Measurements from ENCODE around the gene NCAM1.
A peak's percentile ranks its signal among the peaks of the same experiment; 100 is the strongest.

The NCAM1 gene

DNA sequence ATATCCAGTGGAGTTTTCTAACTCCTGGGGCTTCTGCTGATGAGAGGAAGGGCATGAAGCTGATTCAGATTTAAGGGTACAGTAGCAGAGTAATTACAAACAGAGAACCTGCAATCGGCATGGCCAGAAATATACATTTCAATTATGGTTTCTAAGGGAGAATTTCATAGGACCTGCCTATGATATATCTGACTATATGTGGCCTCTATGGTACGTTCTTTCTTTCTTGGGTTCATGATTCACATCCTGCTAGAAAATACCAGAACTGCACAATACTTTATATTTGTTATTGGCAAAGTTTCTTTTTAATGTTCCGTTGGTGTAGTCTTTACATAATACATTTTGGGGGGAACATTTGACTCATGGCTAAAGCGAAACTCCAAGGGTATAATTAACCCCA, 290.1 kb downstream of the NCAM1 start:
- DNase-seq (ENCODE audit: low spot score): no peak

- DNase-seq (ENCODE audit: low spot score): no peak
These were observed 292.2 kb downstream of the NCAM1 start for GRCh38 chr11:113253406-113253805.

DNA sequence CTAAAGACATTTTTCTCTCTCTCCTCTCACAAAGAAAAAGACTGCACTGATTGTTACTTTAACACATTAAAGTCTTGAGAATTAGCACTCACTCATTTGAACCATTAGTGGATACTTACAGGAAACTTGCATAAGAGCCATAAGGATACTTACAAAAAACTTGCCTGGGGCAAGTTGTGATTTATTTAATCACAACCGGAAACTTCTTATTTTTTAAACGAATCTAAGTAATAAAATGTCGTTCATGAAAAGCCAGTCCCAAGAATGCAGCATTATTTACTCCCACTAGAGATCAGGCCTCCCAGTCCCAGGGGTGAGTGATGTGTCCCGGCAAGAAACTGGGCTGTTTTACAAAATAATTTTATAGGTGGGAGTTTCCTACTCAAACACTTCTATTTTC, 293.9 kb downstream of the NCAM1 start:
- no peak for DNase-seq (ENCODE audit: low spot score)

GRCh38 chr11:113255741-113256140, 294.5 kb downstream of the NCAM1 start:
- DNase-seq (ENCODE audit: low spot score): no peak

DNA sequence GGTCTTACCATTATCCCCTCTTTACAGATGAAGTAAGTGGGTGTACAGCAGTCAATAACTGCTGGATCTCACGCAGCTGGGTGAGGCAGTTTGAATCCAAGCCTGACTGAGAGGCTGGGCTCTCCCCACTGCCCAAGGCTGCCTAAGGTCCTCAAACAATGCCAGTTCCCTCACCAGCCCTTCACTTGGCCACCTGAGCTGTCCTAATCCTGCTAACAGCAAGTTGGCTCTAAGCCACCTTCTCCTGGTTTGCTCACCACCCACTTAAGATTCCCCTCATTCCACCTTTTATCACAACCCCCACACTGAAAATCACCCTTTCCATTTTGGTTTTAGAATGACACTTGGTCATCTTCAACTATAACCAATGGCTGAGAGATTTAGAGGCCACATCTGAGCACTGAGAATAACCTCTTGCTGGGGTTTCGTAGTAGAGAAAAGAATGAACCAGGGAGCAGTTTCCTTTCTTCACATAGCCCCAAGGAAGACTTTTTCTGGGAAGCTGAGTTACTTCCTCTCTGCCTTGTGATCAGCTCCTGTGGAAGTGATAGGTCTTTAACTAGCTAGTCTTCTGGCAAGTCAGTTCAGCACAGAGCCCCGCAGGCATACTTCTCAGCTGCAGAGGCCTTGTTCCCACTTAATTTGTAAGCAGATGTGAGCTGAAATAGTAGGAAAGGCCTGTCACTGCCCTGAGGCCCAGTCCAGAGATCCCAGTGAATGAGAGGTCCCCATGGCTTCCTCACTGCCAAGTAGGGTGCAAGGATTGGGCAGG, 295.4 kb downstream of the NCAM1 start:
- no peak for DNase-seq (ENCODE audit: low spot score)

- no peak for DNase-seq (ENCODE audit: low spot score)
These were observed 298.8 kb downstream of the NCAM1 start for GRCh38 chr11:113260096-113260425.

DNA sequence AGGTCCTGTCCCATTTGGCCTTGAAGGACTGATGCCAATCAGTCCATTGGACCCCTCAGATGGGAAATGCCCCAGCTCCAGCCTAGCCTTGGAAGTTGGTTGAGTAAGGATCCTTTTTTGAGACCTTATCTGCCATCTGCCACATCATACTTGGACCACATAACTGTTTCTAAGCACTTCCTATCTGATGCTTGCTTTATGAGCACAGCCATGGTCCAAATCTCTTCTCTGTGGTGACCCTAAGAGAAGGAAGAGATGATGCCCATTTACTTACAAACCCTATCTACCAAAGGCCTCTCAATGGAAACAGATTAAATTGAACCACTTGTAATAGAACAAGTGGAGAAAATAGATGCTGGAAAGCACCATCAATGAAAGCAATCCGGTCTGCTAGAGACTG, 299.3 kb downstream of the NCAM1 start:
- no peak for DNase-seq (ENCODE audit: low spot score)

GRCh38 chr11:113261709-113262475, 300.7 kb downstream of the NCAM1 start:
- DNase-seq (ENCODE audit: low spot score): no peak

DNA sequence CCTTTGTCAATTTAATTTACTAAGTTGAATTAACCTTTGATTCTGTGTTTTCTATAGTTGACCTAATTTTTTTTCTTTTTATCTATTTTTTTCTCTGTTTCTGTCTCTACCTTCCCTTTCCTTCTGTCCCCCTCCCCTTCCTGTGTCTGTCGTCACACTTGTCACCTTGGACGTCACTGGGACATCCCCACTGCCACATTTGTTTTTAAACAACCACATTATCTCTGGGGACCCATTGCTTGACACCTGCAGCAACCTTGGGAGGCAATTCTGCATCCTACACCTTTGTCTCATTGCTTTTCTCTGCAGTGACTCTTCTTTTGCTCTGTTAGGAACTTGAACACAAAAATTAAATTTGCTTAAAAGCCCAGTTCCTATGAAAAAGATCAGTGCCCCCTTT, 301.4 kb downstream of the NCAM1 start:
- no peak for DNase-seq (ENCODE audit: low spot score)

DNA sequence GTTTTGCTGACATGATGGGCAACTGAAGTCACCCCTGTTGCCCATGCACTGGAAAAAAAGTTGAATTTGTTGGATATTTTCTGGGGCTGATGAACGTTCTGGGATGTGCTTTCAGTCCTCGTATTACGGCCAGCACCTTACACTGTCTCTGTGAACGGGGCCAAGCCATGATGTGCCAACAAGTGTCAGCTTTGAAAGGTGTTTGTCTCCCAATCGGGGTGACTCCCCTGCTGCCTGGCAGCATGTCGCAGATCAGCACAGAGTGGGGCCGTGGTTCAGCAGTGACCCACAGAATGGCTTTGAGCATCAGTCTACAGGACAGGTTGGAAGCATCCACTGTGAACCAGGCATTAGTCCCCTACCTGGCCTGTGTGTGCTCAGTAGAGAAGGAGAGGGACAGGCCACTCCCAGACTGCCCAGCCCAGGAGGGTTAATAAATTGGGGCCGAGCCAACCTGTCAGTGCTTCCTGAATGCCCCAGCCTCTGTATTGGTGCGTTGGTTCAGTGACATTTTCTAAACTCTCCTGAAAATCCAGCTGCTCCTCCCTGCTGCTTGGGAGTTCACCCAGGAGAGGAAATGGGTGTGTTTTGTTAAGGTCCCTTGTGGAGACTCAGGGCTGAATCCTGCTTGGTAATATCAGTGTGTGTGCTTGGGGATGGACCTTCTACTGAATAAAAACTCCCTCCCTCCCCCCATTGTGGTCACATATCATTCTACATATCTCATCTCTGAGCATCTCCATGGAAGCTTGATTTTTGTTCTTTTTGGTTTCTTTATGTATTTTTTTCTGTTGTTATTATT, 302.4 kb downstream of the NCAM1 start:
- DNase-seq (ENCODE audit: low spot score): no peak

DNA sequence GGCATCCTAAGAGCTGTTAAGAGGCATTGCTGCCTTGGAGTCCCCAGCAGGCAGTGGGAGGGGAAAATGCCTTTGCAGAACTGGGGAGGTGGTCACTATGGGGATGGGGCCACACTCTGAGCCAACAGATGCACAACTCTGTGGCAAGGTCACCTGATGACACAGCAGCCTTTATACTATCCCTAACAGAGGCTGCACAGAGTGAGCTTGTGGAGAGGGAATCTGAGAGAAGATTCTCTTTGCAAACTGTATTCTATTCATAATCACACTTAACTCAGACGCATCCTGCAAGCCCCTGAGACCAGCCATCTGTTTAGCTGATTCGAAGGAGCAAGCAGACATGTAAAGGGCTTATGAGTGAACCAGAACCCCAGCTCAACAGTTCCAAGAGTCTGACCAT, 304.1 kb downstream of the NCAM1 start:
- DNase-seq (ENCODE audit: low spot score): no peak

GRCh38 chr11:113267493-113267892, 306.3 kb downstream of the NCAM1 start:
- DNase-seq (ENCODE audit: low spot score): no peak

GRCh38 chr11:113269096-113269495, 307.9 kb downstream of the NCAM1 start:
- no peak for DNase-seq (ENCODE audit: low spot score)

- no peak for DNase-seq (ENCODE audit: low spot score)
These were observed 308.4 kb downstream of the NCAM1 start for GRCh38 chr11:113269636-113270035.

DNA sequence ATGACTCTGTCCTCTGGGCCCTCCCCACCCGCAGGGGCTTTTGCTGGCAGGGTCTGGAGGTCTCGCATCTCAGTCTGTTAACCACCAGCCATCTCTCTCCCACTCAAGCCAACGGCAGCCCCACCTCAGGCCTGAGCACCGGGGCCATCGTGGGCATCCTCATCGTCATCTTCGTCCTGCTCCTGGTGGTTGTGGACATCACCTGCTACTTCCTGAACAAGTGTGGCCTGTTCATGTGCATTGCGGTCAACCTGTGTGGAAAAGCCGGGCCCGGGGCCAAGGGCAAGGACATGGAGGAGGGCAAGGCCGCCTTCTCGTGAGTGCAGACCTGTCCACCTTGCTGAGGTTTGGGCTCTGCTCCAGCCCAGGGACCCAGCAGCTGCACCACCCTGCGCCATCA, 308.9 kb downstream of the NCAM1 start:
- no peak for DNase-seq (ENCODE audit: low spot score)

GRCh38 chr11:113271551-113272245, 310.5 kb downstream of the NCAM1 start:
- DNase-seq (ENCODE audit: low spot score): no peak

DNA sequence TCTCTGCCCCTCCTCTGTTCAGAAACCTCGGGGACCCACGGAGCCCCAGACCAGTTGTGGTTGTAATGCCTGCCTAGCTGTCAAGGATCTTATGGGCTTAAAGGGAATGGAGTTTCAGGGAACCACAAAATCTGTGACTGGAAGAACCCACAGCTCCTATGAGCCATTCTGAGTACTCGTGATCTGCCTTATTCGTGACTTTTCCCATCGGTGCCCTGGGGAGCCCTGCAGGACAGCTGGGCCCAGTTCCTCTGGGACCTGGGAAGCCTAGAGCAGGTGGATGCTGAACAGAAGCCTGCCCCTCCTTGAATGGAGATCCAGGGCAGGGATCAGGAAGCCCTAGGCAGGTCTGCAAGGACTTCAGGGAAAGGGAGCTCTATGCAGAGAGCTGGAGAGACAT, 311.1 kb downstream of the NCAM1 start:
- DNase-seq (ENCODE audit: low spot score): no peak

DNA sequence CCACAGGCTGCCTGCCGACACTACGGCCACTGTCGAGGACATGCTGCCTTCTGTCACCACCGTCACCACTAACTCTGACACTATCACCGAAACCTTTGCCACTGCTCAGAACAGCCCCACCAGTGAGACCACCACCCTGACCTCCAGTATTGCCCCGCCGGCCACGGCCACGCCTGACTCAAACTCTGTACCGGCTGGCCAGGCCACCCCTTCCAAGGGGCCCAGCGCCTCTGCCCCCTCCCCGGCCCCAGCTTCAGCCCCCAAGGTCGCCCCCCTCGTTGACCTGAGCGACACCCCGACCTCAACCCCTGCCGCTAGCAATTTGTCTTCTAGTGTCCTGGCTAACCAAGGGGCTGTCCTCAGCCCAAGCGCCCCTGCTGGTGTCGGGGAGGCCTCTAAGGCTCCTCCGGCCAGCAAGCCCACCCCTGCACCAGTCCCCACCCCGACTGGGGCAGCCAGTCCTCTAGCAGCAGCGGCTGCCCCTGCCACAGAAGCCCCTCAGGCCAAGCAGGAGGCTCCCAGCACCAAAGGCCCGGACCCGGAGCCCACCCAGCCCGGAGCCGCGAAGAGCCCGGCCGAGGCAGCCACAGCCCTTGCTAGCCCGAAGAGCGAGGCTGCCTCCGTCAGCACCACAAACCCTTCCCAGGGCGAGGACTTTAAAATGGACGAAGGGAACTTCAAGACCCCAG, 311.9 kb downstream of the NCAM1 start:
- DNase-seq (ENCODE audit: low spot score): no peak

- DNase-seq (ENCODE audit: low spot score): peak; percentile 75
These were observed 312.5 kb downstream of the NCAM1 start for GRCh38 chr11:113273720-113274119.

GRCh38 chr11:113274713-113275582, 313.7 kb downstream of the NCAM1 start:
- DNase-seq (ENCODE audit: low spot score): peak; percentile 34

Data from SK-N-DZ (cell line).